ENCODE data around the gene MED1.

The MED1 gene

GRCh38 chr17:39361064-39361463 lies 90.0 kb downstream of the MED1 start:
- no peak for DNase-seq (ENCODE audit: low read depth in 2 of 2)

GRCh38 chr17:39360537-39360936 lies 90.5 kb downstream of the MED1 start:
- no peak for DNase-seq (ENCODE audit: low read depth in 2 of 2)

GRCh38 chr17:39359994-39360393 lies 91.1 kb downstream of the MED1 start:
- no peak for DNase-seq (ENCODE audit: low read depth in 2 of 2)

GRCh38 chr17:39357986-39358385 lies 93.1 kb downstream of the MED1 start:
- DNase-seq (ENCODE audit: low read depth in 2 of 2): no peak

- DNase-seq (ENCODE audit: low read depth in 2 of 2): no peak
These were observed 93.6 kb downstream of the MED1 start for GRCh38 chr17:39357488-39357887.

All from activated CD4-positive, alpha-beta T cell treated with anti-CD3 and anti-CD28 coated beads for 24 hours (primary cell).